Neural progenitor cell (in vitro differentiated cells): ENCODE data around the gene NDNF. TPM values are rescaled to one million over a fixed set of nuclear protein-coding genes. Genes with fewer than 3 reads are reported as not detected.

ENCODE experiments used
- DNase-seq: peaks from one replicate; pipeline ENCODE4 v3.0.0-alpha.2; 2016; ENCODE audit warnings: low spot score
- H2AFZ ChIP-seq: fragments of 200-600 bp; sonication (generic); replicated peaks from 2 replicates; pipeline ENCODE4 v1.6.1; 2016; ENCODE audit warnings: antibody characterized with exemption
- H3F3A ChIP-seq: fragments of 200-600 bp; sonication (generic); 2 replicates; pipeline ENCODE4 v1.6.1; 2016; ENCODE audit warnings: antibody characterized with exemption, low read depth
- H3K27ac ChIP-seq: fragments of 200-600 bp; sonication (generic); 2 replicates; pipeline ENCODE4 v1.5.1; 2016; ENCODE audit warnings: mild to moderate bottlenecking
- H3K27me3 ChIP-seq: fragments of 200-600 bp; sonication (generic); 2 replicates; pipeline ENCODE4 v1.6.1; 2016; ENCODE audit warnings: mild to moderate bottlenecking, moderate library complexity
- H3K36me3 ChIP-seq: fragments of 200-600 bp; sonication (generic); 2 replicates; pipeline ENCODE4 v1.5.1; 2016
- H3K4me1 ChIP-seq: fragments of 200-600 bp; sonication (generic); 2 replicates; pipeline ENCODE4 v1.6.1; 2016; ENCODE audit warnings: mixed run types
- H3K4me2 ChIP-seq: fragments of 200-600 bp; sonication (generic); 2 replicates; pipeline ENCODE4 v1.6.1; 2016
- H3K4me3 ChIP-seq: fragments of 200-600 bp; sonication (generic); 2 replicates; pipeline ENCODE4 v1.5.1; 2016
- H3K79me2 ChIP-seq: fragments of 200-600 bp; sonication (generic); 2 replicates; pipeline ENCODE4 v1.6.1; 2016; ENCODE audit warnings: low read depth
- H3K9ac ChIP-seq: fragments of 200-600 bp; sonication (generic); 2 replicates; pipeline ENCODE4 v1.6.1; 2016
- H3K9me3 ChIP-seq: fragments of 200-600 bp; sonication (generic); 2 replicates; pipeline ENCODE4 v1.5.1; 2016; ENCODE audit warnings: low read depth
- H4K20me1 ChIP-seq: fragments of 200-600 bp; sonication (generic); 2 replicates; pipeline ENCODE4 v1.6.1; 2016; ENCODE audit warnings: low read depth
- H3K27ac Mint-ChIP-seq: 3 replicates; pipeline ENCODE4 v1.8.0; 2021; ENCODE audit warnings: mixed read lengths
- H3K27me3 Mint-ChIP-seq: 2 replicates; pipeline ENCODE4 v1.8.0; 2022; ENCODE audit warnings: low read depth, mild to moderate bottlenecking, inconsistent platforms, moderate library complexity, mixed read lengths; ENCODE audit not compliant: insufficient read depth
- H3K36me3 Mint-ChIP-seq: 3 replicates; pipeline ENCODE4 v1.8.0; 2021; ENCODE audit warnings: mixed read lengths
- H3K4me1 Mint-ChIP-seq: 3 replicates; pipeline ENCODE4 v1.8.0; 2021; ENCODE audit warnings: mixed read lengths
- H3K4me3 Mint-ChIP-seq: 3 replicates; pipeline ENCODE4 v1.8.0; 2021; ENCODE audit warnings: mild to moderate bottlenecking, moderate library complexity, mixed read lengths
- H3K9me3 Mint-ChIP-seq: 3 replicates; pipeline ENCODE4 v1.8.0; 2020; ENCODE audit warnings: mixed read lengths
- CTCF ChIP-seq: fragments of 200-600 bp; sonication (generic); IDR thresholded peaks from 2 replicates; pipeline ENCODE4 v1.5.1; 2017; ENCODE audit warnings: antibody characterized with exemption, mild to moderate bottlenecking
- EZH2 ChIP-seq: fragments of 200-600 bp; sonication (generic); IDR thresholded peaks from 2 replicates; pipeline ENCODE4 v1.6.1; 2017; ENCODE audit warnings: antibody characterized with exemption, mild to moderate bottlenecking, moderate library complexity
- EZH2phosphoT487 ChIP-seq: fragments of 200-600 bp; sonication (generic); IDR thresholded peaks from 2 replicates; pipeline ENCODE4 v1.6.1; 2017; ENCODE audit warnings: antibody characterized with exemption
- total RNA-seq: library from RNA; depleted of rRNA; stranded (reverse); fragments of >200 nt; gene quantifications from 2 replicates; pipeline ENCODE4 v1.2.3, GENCODE V29; 2015; ENCODE audit warnings: low replicate concordance

NDNF gene
- total RNA-seq, 1 donor from 2014 or later: 4.0 TPM

- H3K4me2 ChIP-seq: no peak overlapping the region
- Mint-ChIP-seq H3K4me1 (peaks cover 3% of the 10 kb centered on the region), H3K36me3 (no peaks in the 10 kb centered on the region), H3K27me3 (no peaks in the 10 kb centered on the region), H3K27ac (no peak overlapping the region), H3K9me3 (no peaks in the 10 kb centered on the region), H3K4me3 (no peak overlapping the region)
- no peaks in the 10 kb centered on the region for H3K27me3 ChIP-seq
- no peak overlapping the region for H3K4me3 ChIP-seq
- no peaks in the 10 kb centered on the region for H3K79me2 ChIP-seq
- H4K20me1 ChIP-seq: no peaks in the 10 kb centered on the region
- no peak for TF ChIP-seq EZH2phosphoT487
- no peak for TF ChIP-seq CTCF
- TF ChIP-seq EZH2: no peak
- H3K9ac ChIP-seq: no peak overlapping the region
- H3K9me3 ChIP-seq: no peaks in the 10 kb centered on the region
- no peak overlapping the region for H3K27ac ChIP-seq
- no peak for DNase-seq
- H2AFZ ChIP-seq: no peak overlapping the region
- H3K36me3 ChIP-seq: no peaks in the 10 kb centered on the region
- no peaks in the 10 kb centered on the region for H3K4me1 ChIP-seq
- H3F3A ChIP-seq: no peaks in the 10 kb centered on the region
Measured at GRCh38 chr4:121114756-121115155, 42.4 kb upstream of the NDNF start.

DNA sequence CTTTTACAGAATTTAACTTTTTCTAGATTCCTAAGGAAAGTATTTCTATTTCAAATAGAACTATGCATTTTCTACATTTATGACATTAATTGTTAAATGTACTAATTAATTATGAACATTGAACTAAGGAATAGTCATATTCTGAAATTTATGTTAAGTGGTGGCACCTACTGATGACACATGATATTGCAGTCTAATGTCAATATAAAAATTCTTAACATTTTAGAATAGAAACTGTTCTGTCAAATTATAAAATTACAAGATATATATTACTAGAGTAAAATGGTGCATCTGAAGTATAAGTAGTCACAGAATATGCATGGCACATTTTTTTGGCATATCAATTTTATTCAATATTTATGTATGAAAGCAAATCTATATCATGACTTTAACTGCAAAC lies 40.2 kb upstream of the NDNF start:
- H3K4me2 ChIP-seq: no peak overlapping the region
- no peak overlapping the region for H3K27ac ChIP-seq
- H3K27me3 Mint-ChIP-seq: no peaks in the 10 kb centered on the region
- no peak overlapping the region for H3K9ac ChIP-seq
- H3K27me3 ChIP-seq: no peaks in the 10 kb centered on the region
- H3F3A ChIP-seq: no peaks in the 10 kb centered on the region
- H4K20me1 ChIP-seq: no peaks in the 10 kb centered on the region
- no peaks in the 10 kb centered on the region for H3K36me3 ChIP-seq
- DNase-seq: no peak
- H3K27ac Mint-ChIP-seq: no peak overlapping the region
- H3K9me3 ChIP-seq: no peaks in the 10 kb centered on the region
- no peaks in the 10 kb centered on the region for H3K36me3 Mint-ChIP-seq
- no peak overlapping the region for H3K4me3 Mint-ChIP-seq
- no peaks in the 10 kb centered on the region for H3K79me2 ChIP-seq
- no peaks in the 10 kb centered on the region for H3K9me3 Mint-ChIP-seq
- no peak overlapping the region for H2AFZ ChIP-seq
- peaks cover 3% of the 10 kb centered on the region for H3K4me1 Mint-ChIP-seq
- H3K4me3 ChIP-seq: no peak overlapping the region
- TF ChIP-seq EZH2: no peak
- TF ChIP-seq EZH2phosphoT487: no peak
- TF ChIP-seq CTCF: peak; percentile 58
- peaks cover 3% of the 10 kb centered on the region for H3K4me1 ChIP-seq

- Mint-ChIP-seq H3K4me1 (peaks cover 3% of the 10 kb centered on the region), H3K27me3 (no peaks in the 10 kb centered on the region), H3K36me3 (no peaks in the 10 kb centered on the region), H3K4me3 (no peak overlapping the region), H3K27ac (no peak overlapping the region), H3K9me3 (no peaks in the 10 kb centered on the region)
- H3K27me3 ChIP-seq: no peaks in the 10 kb centered on the region
- H3F3A ChIP-seq: no peaks in the 10 kb centered on the region
- H3K4me1 ChIP-seq: peaks cover 3% of the 10 kb centered on the region
- no peak for TF ChIP-seq EZH2
- no peak for TF ChIP-seq CTCF
- TF ChIP-seq EZH2phosphoT487: no peak
- H4K20me1 ChIP-seq: no peaks in the 10 kb centered on the region
- H3K9ac ChIP-seq: no peak overlapping the region
- no peak for DNase-seq
- no peaks in the 10 kb centered on the region for H3K9me3 ChIP-seq
- no peak overlapping the region for H3K4me3 ChIP-seq
- H2AFZ ChIP-seq: no peak overlapping the region
- no peak overlapping the region for H3K27ac ChIP-seq
- no peaks in the 10 kb centered on the region for H3K79me2 ChIP-seq
- no peak overlapping the region for H3K4me2 ChIP-seq
- no peaks in the 10 kb centered on the region for H3K36me3 ChIP-seq
Measured at GRCh38 chr4:121108557-121108956, 36.2 kb upstream of the NDNF start.

DNA sequence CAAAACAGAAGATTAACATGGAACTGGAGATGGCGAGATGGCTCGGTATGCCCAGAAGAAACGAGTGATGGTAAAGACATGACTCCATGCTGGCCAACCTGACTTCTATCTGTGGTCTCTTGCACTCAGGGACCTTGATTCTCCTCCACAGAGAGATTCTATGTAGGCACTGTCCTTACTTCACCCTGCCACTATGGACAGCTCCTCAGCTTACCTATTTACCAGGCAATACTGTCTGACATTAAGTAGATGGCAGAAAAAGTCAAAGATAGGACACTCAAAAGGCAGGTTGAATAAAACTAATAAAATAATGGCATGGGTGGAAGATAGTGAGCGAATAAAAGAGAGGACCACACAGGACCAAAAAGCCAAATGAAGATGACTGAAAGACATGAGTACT lies 35.2 kb upstream of the NDNF start:
- no peak overlapping the region for H3K27ac Mint-ChIP-seq
- DNase-seq: no peak
- Histone ChIP-seq H3K4me2 (no peak overlapping the region), H3K27me3 (no peaks in the 10 kb centered on the region), H4K20me1 (no peaks in the 10 kb centered on the region), H3K27ac (no peak overlapping the region), H3F3A (no peaks in the 10 kb centered on the region), H3K4me3 (no peak overlapping the region), H3K9me3 (no peaks in the 10 kb centered on the region), H2AFZ (no peak overlapping the region), H3K36me3 (no peaks in the 10 kb centered on the region), H3K4me1 (peaks cover 3% of the 10 kb centered on the region), H3K9ac (no peak overlapping the region), H3K79me2 (no peaks in the 10 kb centered on the region)
- H3K4me1 Mint-ChIP-seq: peaks cover 3% of the 10 kb centered on the region
- TF ChIP-seq EZH2: no peak
- no peak overlapping the region for H3K4me3 Mint-ChIP-seq
- H3K36me3 Mint-ChIP-seq: no peaks in the 10 kb centered on the region
- H3K27me3 Mint-ChIP-seq: no peaks in the 10 kb centered on the region
- H3K9me3 Mint-ChIP-seq: no peaks in the 10 kb centered on the region
